Measurements from ENCODE around the gene LRRTM1.

LRRTM1 gene

GRCh38 chr2:80255918-80256781 is 48.4 kb downstream of the LRRTM1 start:
- no peak for DNase-seq (ENCODE audit: extremely low read depth, insufficient read length)
- peak; percentile 3 for TF ChIP-seq CTCF (IDR thresholded peaks at IDR 0.05; ENCODE audit: insufficient read depth, low read length, poor library complexity, severe bottlenecking)
- no peaks in the 10 kb centered on the region for H3K36me3 ChIP-seq (ENCODE audit: control insufficient read depth, insufficient read depth, low read length)

GRCh38 chr2:80252294-80252986 is 52.1 kb downstream of the LRRTM1 start:
- no peak for TF ChIP-seq CTCF (IDR thresholded peaks at IDR 0.05; ENCODE audit: insufficient read depth, low read length, poor library complexity, severe bottlenecking)
- no peaks in the 10 kb centered on the region for H3K27me3 ChIP-seq (replicated peaks; ENCODE audit: control insufficient read depth, insufficient read depth, low read length)
- no peaks in the 10 kb centered on the region for H3K36me3 ChIP-seq (ENCODE audit: control insufficient read depth, insufficient read depth, low read length)
- no peak overlapping the region for H3K4me3 ChIP-seq (replicated peaks; ENCODE audit: low read depth, low read length)
- no peak for DNase-seq (ENCODE audit: extremely low read depth, insufficient read length)

More at GRCh38 chr2:80255918-80256781, 48.4 kb downstream of the LRRTM1 start:
- no peaks in the 10 kb centered on the region for H3K27me3 ChIP-seq (replicated peaks; ENCODE audit: control insufficient read depth, insufficient read depth, low read length)
- no peak overlapping the region for H3K4me3 ChIP-seq (replicated peaks; ENCODE audit: low read depth, low read length)

Measured in GM06990 (cell line).